ENCODE measurements around the gene WLS.

DNA sequence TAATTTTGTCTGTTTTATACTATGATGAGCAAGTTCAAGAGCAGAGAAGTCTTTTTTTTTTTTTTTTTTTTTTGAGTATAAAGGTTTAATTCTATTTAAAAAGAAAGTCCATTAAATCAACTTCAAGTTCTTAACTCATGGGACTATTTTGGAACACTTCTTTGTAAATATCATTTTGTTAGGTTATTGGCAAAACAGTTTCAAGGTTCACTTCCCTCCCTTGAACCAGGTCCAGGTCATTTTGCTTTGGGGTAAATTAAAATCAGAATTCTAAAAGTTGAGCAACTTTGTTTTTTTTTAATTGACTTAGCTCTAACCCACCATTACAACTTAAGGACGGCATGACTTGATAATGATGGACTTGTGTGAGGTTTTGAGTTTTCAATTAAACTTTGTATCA lies 72.3 kb downstream of the WLS start:
- TF ChIP-seq POLR2A (IDR thresholded peaks at IDR 0.05) (no peak), EP300 (IDR thresholded peaks at IDR 0.05) (no peak)
- TF ChIP-seq, protein P1, sequence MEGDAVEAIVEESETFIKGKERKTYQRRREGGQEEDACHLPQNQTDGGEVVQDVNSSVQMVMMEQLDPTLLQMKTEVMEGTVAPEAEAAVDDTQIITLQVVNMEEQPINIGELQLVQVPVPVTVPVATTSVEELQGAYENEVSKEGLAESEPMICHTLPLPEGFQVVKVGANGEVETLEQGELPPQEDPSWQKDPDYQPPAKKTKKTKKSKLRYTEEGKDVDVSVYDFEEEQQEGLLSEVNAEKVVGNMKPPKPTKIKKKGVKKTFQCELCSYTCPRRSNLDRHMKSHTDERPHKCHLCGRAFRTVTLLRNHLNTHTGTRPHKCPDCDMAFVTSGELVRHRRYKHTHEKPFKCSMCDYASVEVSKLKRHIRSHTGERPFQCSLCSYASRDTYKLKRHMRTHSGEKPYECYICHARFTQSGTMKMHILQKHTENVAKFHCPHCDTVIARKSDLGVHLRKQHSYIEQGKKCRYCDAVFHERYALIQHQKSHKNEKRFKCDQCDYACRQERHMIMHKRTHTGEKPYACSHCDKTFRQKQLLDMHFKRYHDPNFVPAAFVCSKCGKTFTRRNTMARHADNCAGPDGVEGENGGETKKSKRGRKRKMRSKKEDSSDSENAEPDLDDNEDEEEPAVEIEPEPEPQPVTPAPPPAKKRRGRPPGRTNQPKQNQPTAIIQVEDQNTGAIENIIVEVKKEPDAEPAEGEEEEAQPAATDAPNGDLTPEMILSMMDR (IDR thresholded peaks at IDR 0.05): no peak

Data from ovary (tissue), 3 donors.